Fibroblast of skin of scalp (primary cell): ENCODE measurements around the gene CEL.
A peak's percentile ranks its signal among the peaks of the same experiment; 100 is the strongest.
"Not testable (repeated sequence)": the region's sequence is repeated elsewhere in the genome, so short reads cannot be mapped to it uniquely, and the experiment has no call there.

ENCODE experiments used
- DNase-seq: peaks from one replicate; pipeline ENCODE4 v3.0.0-alpha.2; 2013

The CEL gene

GRCh38 chr9:133065070-133065388 is 3.2 kb downstream of the CEL start:
- DNase-seq, result no peak

GRCh38 chr9:133066181-133066983 is 4.6 kb downstream of the CEL start:
- DNase-seq, result no peak

GRCh38 chr9:133067006-133067405 is 5.2 kb downstream of the CEL start:
- DNase-seq, result no peak

GRCh38 chr9:133067813-133068212 is 6.0 kb downstream of the CEL start:
- DNase-seq, result no peak

- DNase-seq, result not testable (repeated sequence)
These were observed 6.7 kb downstream of the CEL start for GRCh38 chr9:133068431-133068830.

GRCh38 chr9:133070500-133070961 is 8.8 kb downstream of the CEL start:
- DNase-seq, result not testable (repeated sequence)

- not testable (repeated sequence) for DNase-seq
These were observed 9.2 kb downstream of the CEL start for GRCh38 chr9:133070985-133071384.

GRCh38 chr9:133071484-133072150 is 9.8 kb downstream of the CEL start:
- no peak for DNase-seq

GRCh38 chr9:133072210-133072609 is 10.4 kb downstream of the CEL start:
- not testable (repeated sequence) for DNase-seq

GRCh38 chr9:133073086-133074014 is 11.6 kb downstream of the CEL start:
- DNase-seq, result no peak

GRCh38 chr9:133074111-133074651 is 12.4 kb downstream of the CEL start:
- peak; percentile 55 for DNase-seq

- peak; percentile 94 for DNase-seq
These were observed 14.3 kb downstream of the CEL start for GRCh38 chr9:133075925-133076630.

- no peak for DNase-seq
These were observed 14.9 kb downstream of the CEL start for GRCh38 chr9:133076691-133077090.

- no peak for DNase-seq
These were observed 16.7 kb downstream of the CEL start for GRCh38 chr9:133078486-133078885.

GRCh38 chr9:133080161-133080560 is 18.4 kb downstream of the CEL start:
- DNase-seq, result peak; percentile 77

GRCh38 chr9:133080786-133081779 is 19.3 kb downstream of the CEL start:
- DNase-seq, result not testable (repeated sequence)

GRCh38 chr9:133081957-133082644 is 20.3 kb downstream of the CEL start:
- not testable (repeated sequence) for DNase-seq

- DNase-seq, result not testable (repeated sequence)
These were observed 21.9 kb downstream of the CEL start for GRCh38 chr9:133083688-133084087.

- DNase-seq, result not testable (repeated sequence)
These were observed 24.6 kb downstream of the CEL start for GRCh38 chr9:133086212-133086860.
